ENCODE measurements around the gene KDM1A. TPM values are rescaled to one million over a fixed set of nuclear protein-coding genes. Genes with fewer than 3 reads are reported as not detected.

Gene KDM1A
- total RNA-seq, 2 donors from 2014 or later = 28.2 to 34.9 TPM

DNA sequence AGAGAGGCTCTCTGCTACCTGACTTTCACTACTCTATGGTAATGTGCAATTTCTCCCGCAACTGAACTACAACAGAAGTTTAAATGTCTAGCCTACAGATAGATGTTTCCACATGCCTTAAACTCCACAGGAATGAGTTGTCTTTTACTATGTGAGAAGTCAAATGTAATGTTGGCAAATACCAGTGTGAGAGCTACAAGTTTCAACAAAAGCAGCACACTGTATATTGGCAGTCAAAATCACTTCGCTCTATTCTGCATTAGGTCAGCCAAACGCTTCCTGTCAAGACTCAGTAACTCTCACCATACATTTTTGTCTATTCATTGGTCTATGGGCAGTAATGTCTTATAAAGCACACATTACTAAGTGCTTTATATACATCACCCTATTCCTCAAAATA, 107.5 kb downstream of the KDM1A start:
- no peaks in the 10 kb centered on the region for H3K27me3 ChIP-seq
- TF ChIP-seq, protein P1, sequence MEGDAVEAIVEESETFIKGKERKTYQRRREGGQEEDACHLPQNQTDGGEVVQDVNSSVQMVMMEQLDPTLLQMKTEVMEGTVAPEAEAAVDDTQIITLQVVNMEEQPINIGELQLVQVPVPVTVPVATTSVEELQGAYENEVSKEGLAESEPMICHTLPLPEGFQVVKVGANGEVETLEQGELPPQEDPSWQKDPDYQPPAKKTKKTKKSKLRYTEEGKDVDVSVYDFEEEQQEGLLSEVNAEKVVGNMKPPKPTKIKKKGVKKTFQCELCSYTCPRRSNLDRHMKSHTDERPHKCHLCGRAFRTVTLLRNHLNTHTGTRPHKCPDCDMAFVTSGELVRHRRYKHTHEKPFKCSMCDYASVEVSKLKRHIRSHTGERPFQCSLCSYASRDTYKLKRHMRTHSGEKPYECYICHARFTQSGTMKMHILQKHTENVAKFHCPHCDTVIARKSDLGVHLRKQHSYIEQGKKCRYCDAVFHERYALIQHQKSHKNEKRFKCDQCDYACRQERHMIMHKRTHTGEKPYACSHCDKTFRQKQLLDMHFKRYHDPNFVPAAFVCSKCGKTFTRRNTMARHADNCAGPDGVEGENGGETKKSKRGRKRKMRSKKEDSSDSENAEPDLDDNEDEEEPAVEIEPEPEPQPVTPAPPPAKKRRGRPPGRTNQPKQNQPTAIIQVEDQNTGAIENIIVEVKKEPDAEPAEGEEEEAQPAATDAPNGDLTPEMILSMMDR (IDR thresholded peaks at IDR 0.05) = no peak
- peaks cover 0 to 48% of the 10 kb centered on the region in 2 donors for H3K4me1 ChIP-seq

DNA sequence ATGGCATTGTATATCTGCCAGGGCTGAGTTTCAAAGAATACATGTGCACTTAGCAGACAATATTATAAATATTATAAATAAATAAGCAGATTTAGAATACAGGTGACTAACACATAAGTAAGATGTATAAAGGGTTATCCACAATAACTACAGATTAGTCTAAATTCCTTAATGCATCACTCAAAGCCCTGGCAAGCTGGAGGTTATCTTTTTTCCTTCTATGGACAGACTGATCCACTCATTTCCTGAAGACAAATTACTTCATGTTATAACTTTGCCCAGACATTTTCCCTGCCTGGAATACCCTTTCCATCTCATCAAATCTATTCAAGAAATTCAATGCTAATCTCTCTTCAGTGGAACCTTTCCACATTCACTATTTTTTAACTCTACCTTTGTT, 110.6 kb downstream of the KDM1A start:
- H3K9me3 ChIP-seq = no peaks in the 10 kb centered on the region
- H3K4me3 ChIP-seq = no peak overlapping the region
- no peaks in the 10 kb centered on the region for H3K36me3 ChIP-seq
- no peak for DNase-seq (ENCODE audit: low spot score)
- no peak overlapping the region for H3K27ac ChIP-seq
- TF ChIP-seq, protein P1 (IDR thresholded peaks at IDR 0.05) = no peak
- H3K27me3 ChIP-seq = no peaks in the 10 kb centered on the region
- peaks cover 0 to 29% of the 10 kb centered on the region in 2 donors for H3K4me1 ChIP-seq

More for the DNA sequence above, 107.5 kb downstream of the KDM1A start:
- Histone ChIP-seq H3K36me3 (no peaks in the 10 kb centered on the region), H3K4me3 (no peak overlapping the region), H3K27ac (no peak overlapping the region), H3K9me3 (no peaks in the 10 kb centered on the region)
- no peak for DNase-seq (ENCODE audit: low spot score)

DNA sequence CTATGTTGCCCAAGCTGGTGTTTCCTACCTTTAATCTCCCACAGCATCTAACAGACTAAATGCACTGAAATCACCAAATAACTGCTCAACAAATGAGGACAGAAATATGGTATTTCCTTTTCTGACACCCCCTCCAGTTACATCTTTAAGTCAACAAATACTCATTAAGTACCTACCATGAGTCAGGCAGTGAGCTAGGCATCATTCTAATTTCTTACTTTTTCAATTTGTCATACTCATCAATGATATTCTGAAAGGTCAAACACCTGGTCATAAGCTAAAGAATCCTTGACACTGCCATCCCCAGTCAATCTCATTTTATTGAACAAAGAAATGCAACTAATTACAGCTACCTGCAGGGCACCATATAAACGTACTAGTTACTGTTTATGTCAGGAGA, 112.8 kb downstream of the KDM1A start:
- TF ChIP-seq, protein P1 (IDR thresholded peaks at IDR 0.05) = no peak
- Histone ChIP-seq H3K9me3 (no peaks in the 10 kb centered on the region), H3K4me3 (no peak overlapping the region), H3K27ac (no peak overlapping the region), H3K4me1 (peaks cover 0 to 10% of the 10 kb centered on the region in 2 donors), H3K27me3 (no peaks in the 10 kb centered on the region), H3K36me3 (no peaks in the 10 kb centered on the region)
- DNase-seq (ENCODE audit: low spot score) = no peak

Small RNA genes within 50 kb of the gene (microRNA-seq; reads per million reads assigned to microRNA genes)
- gene MIR3115 (ENCODE audit: borderline number of aligned reads in 2 of 2, borderline replicate concordance in 1 of 2) (0 to 1.4 reads per million in 2 donors), gene MIR4419A (ENCODE audit: borderline number of aligned reads in 2 of 2, borderline replicate concordance in 1 of 2) (0 reads per million in 2 donors)

Other genes with a start within 250 kb of the KDM1A start
- not detected for gene LACTBL1, start 46.6 kb upstream of the KDM1A start, total RNA-seq
- gene TEX46, start 3.6 kb upstream of the KDM1A start, total RNA-seq = not detected
- gene LUZP1, start 149.4 kb downstream of the KDM1A start, total RNA-seq = 10 to 100 TPM; 28.7 to 29.3 TPM
- gene HTR1D, start 198.0 kb downstream of the KDM1A start, total RNA-seq = not detected

Data from right atrium auricular region (tissue), 2 donors.